HPDE6-E6E7 (cell line): Measurements from ENCODE around the gene BICDL1.
"Not testable (repeated sequence)": the region's sequence is repeated elsewhere in the genome, so short reads cannot be mapped to it uniquely, and the experiment has no call there.

Experiments
- DNase-seq: peaks from one replicate; pipeline ENCODE4 v3.0.0; 2011; ENCODE audit warnings: missing footprints; ENCODE audit errors: extremely low spot score

Gene BICDL1

GRCh38 chr12:119988472-119989360 lies at the start of gene BICDL1:
Gene BICDL1, plus strand, starts transcription at chr12:119989236. Its CDS starts 633 bp downstream, at chr12:119989869.
- peak; percentile 93 for DNase-seq

GRCh38 chr12:119940897-119941296 lies 48.1 kb upstream of the BICDL1 start:
- DNase-seq: peak; percentile 83

- DNase-seq: no peak
These were observed 46.6 kb upstream of the BICDL1 start for GRCh38 chr12:119942386-119942785.

GRCh38 chr12:119946213-119946612 lies 42.8 kb upstream of the BICDL1 start:
- no peak for DNase-seq

GRCh38 chr12:119949145-119949544 lies 39.9 kb upstream of the BICDL1 start:
- no peak for DNase-seq

GRCh38 chr12:119949594-119949993 lies 39.4 kb upstream of the BICDL1 start:
- no peak for DNase-seq

- DNase-seq: no peak
These were observed 33.0 kb upstream of the BICDL1 start for GRCh38 chr12:119956047-119956446.

- DNase-seq: no peak
These were observed 31.9 kb upstream of the BICDL1 start for GRCh38 chr12:119957135-119957534.

GRCh38 chr12:119959435-119959834 lies 29.6 kb upstream of the BICDL1 start:
- DNase-seq: no peak

- no peak for DNase-seq
These were observed 24.9 kb upstream of the BICDL1 start for GRCh38 chr12:119964123-119964522.

- no peak for DNase-seq
These were observed 24.1 kb upstream of the BICDL1 start for GRCh38 chr12:119964929-119965328.

GRCh38 chr12:119980242-119980641 lies 8.8 kb upstream of the BICDL1 start:
- no peak for DNase-seq

- DNase-seq: not testable (repeated sequence)
These were observed 8.3 kb upstream of the BICDL1 start for GRCh38 chr12:119980702-119981101.

GRCh38 chr12:119989361-119989730 lies 310 bp downstream of the BICDL1 start:
- no peak for DNase-seq

- peak; percentile 59 for DNase-seq
These were observed 820 bp downstream of the BICDL1 start for GRCh38 chr12:119989731-119990381.

- no peak for DNase-seq
These were observed 1.4 kb downstream of the BICDL1 start for GRCh38 chr12:119990382-119990874.

- DNase-seq: no peak
These were observed 3.2 kb downstream of the BICDL1 start for GRCh38 chr12:119992129-119992705.

GRCh38 chr12:119994892-119995658 lies 6.0 kb downstream of the BICDL1 start:
- DNase-seq: no peak

GRCh38 chr12:119996417-119996816 lies 7.4 kb downstream of the BICDL1 start:
- DNase-seq: no peak

- no peak for DNase-seq
These were observed 9.6 kb downstream of the BICDL1 start for GRCh38 chr12:119998471-119999245.

- DNase-seq: no peak
These were observed 11.5 kb downstream of the BICDL1 start for GRCh38 chr12:120000556-120000955.
